Loucy (cell line): Measurements from ENCODE around the gene DNM2.

Experiments
- H2AFZ ChIP-seq: fragments of 200-600 bp; sonication (generic); 2 replicates; pipeline ENCODE4 v1.6.0; 2016; ENCODE audit warnings: antibody characterized with exemption, mild to moderate bottlenecking, low read length, moderate library complexity
- H3F3A ChIP-seq: fragments of 200-600 bp; 2 replicates; pipeline ENCODE4 v1.6.0; 2016; ENCODE audit warnings: antibody characterized with exemption, low read depth, mild to moderate bottlenecking
- H3K27me3 ChIP-seq: fragments of 200-600 bp; sonication (generic); 2 replicates; pipeline ENCODE4 v1.6.1; 2014; ENCODE audit warnings: low read length, mild to moderate bottlenecking; ENCODE audit not compliant: insufficient read depth, poor library complexity, severe bottlenecking
- H3K36me3 ChIP-seq: fragments of 200-600 bp; sonication (generic); 2 replicates; pipeline ENCODE4 v1.6.1; 2016; ENCODE audit warnings: low read length; ENCODE audit not compliant: insufficient read depth
- H3K4me1 ChIP-seq: fragments of 200-600 bp; sonication (generic); 2 replicates; pipeline ENCODE4 v1.5.1; 2014; ENCODE audit warnings: low read length, mild to moderate bottlenecking; ENCODE audit not compliant: insufficient read depth, poor library complexity, severe bottlenecking
- H3K4me2 ChIP-seq: fragments of 200-600 bp; sonication (generic); 2 replicates; pipeline ENCODE4 v1.6.0; 2014; ENCODE audit warnings: antibody characterized with exemption, low read length, low read depth, mild to moderate bottlenecking; ENCODE audit not compliant: poor library complexity, severe bottlenecking
- H3K4me3 ChIP-seq: fragments of 200-600 bp; sonication (generic); 2 replicates; pipeline ENCODE4 v1.5.1; 2014; ENCODE audit warnings: low read length, mild to moderate bottlenecking, mixed read lengths; ENCODE audit not compliant: poor library complexity, severe bottlenecking
- H3K79me2 ChIP-seq: fragments of 200-600 bp; sonication (generic); 2 replicates; pipeline ENCODE4 v1.6.1; 2014; ENCODE audit warnings: low read length; ENCODE audit not compliant: insufficient read depth
- H3K9ac ChIP-seq: fragments of 200-600 bp; sonication (generic); 2 replicates; pipeline ENCODE4 v1.6.0; 2014; ENCODE audit warnings: mild to moderate bottlenecking, low read depth, low read length, moderate library complexity; ENCODE audit not compliant: poor library complexity, severe bottlenecking
- H3K9me2 ChIP-seq: fragments of 200-600 bp; sonication (generic); replicated peaks from 2 replicates; pipeline ENCODE4 v1.6.1; 2016; ENCODE audit warnings: low read depth, low read length, mixed read lengths
- H3K9me3 ChIP-seq: fragments of 200-600 bp; sonication (generic); 2 replicates; pipeline ENCODE4 v1.6.1; 2014; ENCODE audit warnings: mild to moderate bottlenecking, antibody characterized with exemption, low read length, low read depth; ENCODE audit not compliant: insufficient read depth
- H4K20me1 ChIP-seq: fragments of 200-600 bp; sonication (generic); 2 replicates; pipeline ENCODE4 v1.6.0; 2014; ENCODE audit warnings: antibody characterized with exemption, low read length, mild to moderate bottlenecking; ENCODE audit not compliant: insufficient read depth, poor library complexity, severe bottlenecking
- CTCF ChIP-seq: fragments of 200-600 bp; sonication (generic); conservative IDR thresholded peaks from 2 replicates; pipeline ENCODE4 v1.5.1; 2014; ENCODE audit warnings: mild to moderate bottlenecking, antibody characterized with exemption, low read length
- EZH2phosphoT487 ChIP-seq: fragments of 200-600 bp; IDR thresholded peaks from 2 replicates; pipeline ENCODE4 v1.6.1; 2018; ENCODE audit warnings: antibody characterized with exemption, mild to moderate bottlenecking, moderate library complexity, borderline replicate concordance

DNM2 gene

GRCh38 chr19:10748927-10749434 lies 31.1 kb downstream of the DNM2 start:
- Histone ChIP-seq H3K4me2 (no peak overlapping the region), H3K4me1 (peaks cover 17% of the 10 kb centered on the region), H3K4me3 (no peak overlapping the region), H3F3A (no peaks in the 10 kb centered on the region), H3K9me3 (no peaks in the 10 kb centered on the region), H3K79me2 (peaks cover 95% of the 10 kb centered on the region), H3K9me2 (no peaks in the 10 kb centered on the region), H3K27me3 (no peaks in the 10 kb centered on the region), H3K9ac (no peak overlapping the region), H3K36me3 (no peaks in the 10 kb centered on the region; the same call in 1 of the 2 replicates), H2AFZ (no peak overlapping the region), H4K20me1 (peaks cover 69% of the 10 kb centered on the region)
- no peak for TF ChIP-seq EZH2phosphoT487
- no peak for TF ChIP-seq CTCF

- no peaks in the 10 kb centered on the region for H3F3A ChIP-seq
- no peak overlapping the region for H3K9ac ChIP-seq
- no peak overlapping the region for H3K4me3 ChIP-seq
- TF ChIP-seq EZH2phosphoT487, result no peak
- no peak for TF ChIP-seq CTCF
- no peaks in the 10 kb centered on the region for H3K9me2 ChIP-seq
- peaks cover 17% of the 10 kb centered on the region for H3K4me1 ChIP-seq
- H3K9me3 ChIP-seq, result no peaks in the 10 kb centered on the region
- H3K27me3 ChIP-seq, result no peaks in the 10 kb centered on the region
- H2AFZ ChIP-seq, result no peak overlapping the region
- peaks cover 63% of the 10 kb centered on the region for H4K20me1 ChIP-seq
- H3K79me2 ChIP-seq, result peaks cover 94% of the 10 kb centered on the region
- H3K36me3 ChIP-seq, result no peaks in the 10 kb centered on the region; the same call in 1 of the 2 replicates
- H3K4me2 ChIP-seq, result no peak overlapping the region
These were observed 31.8 kb downstream of the DNM2 start for GRCh38 chr19:10749435-10750384.

DNA sequence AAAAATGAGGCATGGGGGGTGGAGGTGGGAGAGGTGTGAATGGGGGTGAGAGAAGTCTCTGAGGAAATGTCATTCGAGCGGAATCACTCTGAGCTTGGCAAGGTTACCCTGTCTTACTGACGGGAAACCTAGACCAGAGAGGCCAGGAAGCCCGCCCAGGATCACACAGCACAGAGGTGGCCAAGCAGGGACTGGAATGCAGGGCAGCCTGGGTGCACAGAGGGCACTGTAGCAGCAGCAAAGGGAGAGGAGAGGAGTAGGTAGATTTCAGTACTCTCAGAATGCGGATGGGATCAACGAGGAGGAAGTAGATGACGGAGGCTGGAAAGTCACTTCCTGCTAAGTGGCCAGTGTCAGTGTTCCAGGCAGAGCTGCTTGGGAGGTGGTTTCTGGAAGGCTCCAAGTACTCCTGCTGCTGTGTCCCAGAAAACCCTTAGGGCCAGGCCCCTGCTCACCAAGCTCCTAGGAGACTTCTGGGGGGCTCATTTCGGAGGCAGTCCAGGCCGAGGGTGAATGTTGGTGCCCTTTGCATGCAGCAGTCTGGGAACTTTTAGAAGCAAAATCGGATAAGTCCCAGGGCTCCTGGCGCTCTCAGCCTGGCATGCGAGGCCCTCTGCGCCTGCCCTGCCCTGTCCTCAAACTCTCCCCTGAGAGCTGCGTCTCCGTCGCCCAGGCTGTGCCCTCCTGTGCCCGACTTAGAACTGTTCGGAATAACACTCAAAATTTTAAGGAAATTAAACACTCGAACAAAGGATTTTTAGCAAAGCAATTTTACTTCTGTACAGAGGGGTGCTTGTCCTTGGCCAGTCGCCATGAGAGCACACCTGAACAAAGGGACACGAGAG lies 33.5 kb downstream of the DNM2 start:
- Histone ChIP-seq H3F3A (no peaks in the 10 kb centered on the region), H3K9me3 (no peaks in the 10 kb centered on the region), H4K20me1 (peaks cover 60% of the 10 kb centered on the region), H3K36me3 (no peaks in the 10 kb centered on the region), H3K9me2 (no peaks in the 10 kb centered on the region), H3K4me2 (no peak overlapping the region), H3K9ac (no peak overlapping the region), H3K4me1 (peaks cover 20% of the 10 kb centered on the region), H3K79me2 (peaks cover 94% of the 10 kb centered on the region), H2AFZ (no peak overlapping the region), H3K27me3 (no peaks in the 10 kb centered on the region), H3K4me3 (no peak overlapping the region)
- TF ChIP-seq CTCF, result no peak
- TF ChIP-seq EZH2phosphoT487, result no peak
